GM12878 (cell line): Measurements from ENCODE around the gene ALG2. TPM values are rescaled to one million over a fixed set of nuclear protein-coding genes. Genes with fewer than 3 reads are reported as not detected.

Experiments
- ATAC-seq: fragments of 200-7000 bp; cut with Tn5 transposase; 3 replicates; pipeline ENCODE4 v1.9.1; 2020; ENCODE audit warnings: mild to moderate bottlenecking, moderate library complexity
- BruUV-seq: library from RNA; stranded (reverse); fragments of 400-500 nt; replicated peaks from 2 replicates; lab custom pipeline; 2021; lab: Mats Ljungman, UMichigan
- CTCF ChIA-PET: fragments of 300-600 bp; sonication (Branson Sonifier 250); formaldehyde crosslinking; extraction: SDS; loops from one replicate; lab custom pipeline; 2021; ENCODE audit warnings: inconsistent platforms; lab: Yijun Ruan, JAX
- POLR2A ChIA-PET: fragments of 350-600 bp; formaldehyde crosslinking; extraction: SDS; loops from one replicate; lab custom pipeline; 2021; ENCODE audit warnings: inconsistent platforms; lab: Charles Lee
- RAD21 ChIA-PET: fragments of 300-600 bp; sonication (Branson Sonifier 250); formaldehyde crosslinking; loops from one replicate; lab custom pipeline; 2023; ENCODE audit warnings: antibody characterized with exemption; ENCODE audit not compliant: unreplicated experiment; lab: Charles Lee
- SMC1A ChIA-PET: fragments of 300-600 bp; sonication (Branson Sonifier 250); formaldehyde crosslinking; loops from one replicate; lab custom pipeline; 2023; ENCODE audit not compliant: unreplicated experiment, uncharacterized antibody; lab: Charles Lee
- DNase-seq: peaks from one replicate; pipeline ENCODE4 v3.0.0-alpha.2; 2011; ENCODE audit warnings: low read depth, low spot score
- FAIRE-seq: peaks from 3 replicates; lab custom pipeline; 2011; peaks lifted over from hg19 to GRCh38; lab: Jason Lieb, UNC
- H2AFZ ChIP-seq: 2 replicates; pipeline ENCODE4 v1.6.0; 2011; ENCODE audit warnings: low read depth, low read length, control low read depth; ENCODE audit not compliant: control insufficient read depth
- H3K27ac ChIP-seq: 2 replicates; pipeline ENCODE4 v1.5.1; 2011; ENCODE audit warnings: control low read depth; ENCODE audit not compliant: control insufficient read depth, insufficient read depth
- H3K27me3 ChIP-seq, 2 experiments: replicated peaks in 1 of 2; 2 replicates each; pipeline versions ENCODE4 v1.6.0 to v1.6.1; 2011; ENCODE audit warnings: low read length in 1 of 2; ENCODE audit not compliant: control insufficient read depth in 2 of 2, insufficient read depth in 2 of 2
- H3K36me3 ChIP-seq, 2 experiments: 2 replicates each; pipeline ENCODE4 v1.5.1; 2011; ENCODE audit warnings: low read length in 1 of 2; ENCODE audit not compliant: control insufficient read depth in 2 of 2, insufficient read depth in 2 of 2
- H3K4me1 ChIP-seq: 2 replicates; pipeline ENCODE4 v1.6.1; 2011; ENCODE audit warnings: mild to moderate bottlenecking, low read length, moderate library complexity, mixed read lengths; ENCODE audit not compliant: control insufficient read depth, insufficient read depth
- H3K4me2 ChIP-seq: 2 replicates; pipeline ENCODE4 v1.6.0; 2011; ENCODE audit warnings: control low read depth; ENCODE audit not compliant: control insufficient read depth, insufficient read depth
- H3K4me3 ChIP-seq: fragments of 200-600 bp; sonication (generic); 2 replicates; pipeline ENCODE4 v1.5.1; 2016
- H3K79me2 ChIP-seq: 2 replicates; pipeline ENCODE4 v1.6.0; 2011; ENCODE audit warnings: low read length; ENCODE audit not compliant: control insufficient read depth, insufficient read depth
- H3K9ac ChIP-seq: 2 replicates; pipeline ENCODE4 v1.8.0; 2011; ENCODE audit warnings: low read length, control low read depth, mixed read lengths; ENCODE audit not compliant: control insufficient read depth, insufficient read depth
- H3K9me3 ChIP-seq: replicated peaks from 3 replicates; pipeline ENCODE4 v1.5.1; 2011; ENCODE audit warnings: mild to moderate bottlenecking, low read length; ENCODE audit not compliant: control insufficient read depth, insufficient read depth
- H4K20me1 ChIP-seq: 2 replicates; pipeline ENCODE4 v1.6.0; 2011; ENCODE audit not compliant: control insufficient read depth, insufficient read depth
- BCL3 ChIP-seq: IDR thresholded peaks from 2 replicates; pipeline ENCODE4 v1.6.1; 2011; ENCODE audit warnings: borderline replicate concordance, low read depth, mild to moderate bottlenecking, moderate library complexity, low read length; ENCODE audit not compliant: insufficient read depth, poor library complexity, severe bottlenecking
- CUX1 ChIP-seq: IDR thresholded peaks from 2 replicates; pipeline ENCODE4 v1.6.1; 2012; ENCODE audit warnings: improper control_type of control experiment, low read depth, low read length; ENCODE audit not compliant: insufficient replicate concordance
- JUND ChIP-seq: IDR thresholded peaks from 2 replicates; pipeline ENCODE4 v1.6.1; 2012; ENCODE audit warnings: low read depth, mild to moderate bottlenecking, low read length, improper control_type of control experiment, moderate library complexity
- MEF2B ChIP-seq: fragments of 450-650 bp; IDR thresholded peaks from 2 replicates; pipeline ENCODE4 v1.6.1; 2018; ENCODE audit warnings: mild to moderate bottlenecking, moderate library complexity; ENCODE audit not compliant: partially characterized antibody, poor library complexity, severe bottlenecking
- NFIC ChIP-seq: IDR thresholded peaks from 2 replicates; pipeline ENCODE4 v1.6.1; 2012; ENCODE audit warnings: low read depth, mild to moderate bottlenecking, inconsistent platforms, low read length, moderate library complexity
- NFXL1 ChIP-seq: fragments of 450-650 bp; IDR thresholded peaks from 2 replicates; pipeline ENCODE4 v1.6.1; 2017; ENCODE audit warnings: antibody characterized with exemption, mild to moderate bottlenecking, borderline replicate concordance
- NR2C2 ChIP-seq: IDR thresholded peaks from 2 replicates; pipeline ENCODE4 v1.6.1; 2011; ENCODE audit warnings: borderline replicate concordance, low read depth; ENCODE audit not compliant: control insufficient read depth, insufficient read length
- NR2F1 ChIP-seq: fragments of 450-650 bp; conservative IDR thresholded peaks from 2 replicates; pipeline ENCODE4 v1.6.1; 2017; ENCODE audit warnings: mild to moderate bottlenecking
- POLR2AphosphoS2 ChIP-seq: IDR thresholded peaks from 2 replicates; pipeline ENCODE4 v1.6.1; 2011; ENCODE audit warnings: low read depth, mild to moderate bottlenecking, low read length, improper control_type of control experiment, moderate library complexity
- RCOR1 ChIP-seq: conservative IDR thresholded peaks from 2 replicates; pipeline ENCODE4 v1.6.1; 2012; ENCODE audit warnings: low read depth, low read length, improper control_type of control experiment
- REST ChIP-seq: IDR thresholded peaks from 2 replicates; pipeline ENCODE4 v1.6.1; 2012; ENCODE audit warnings: mild to moderate bottlenecking, low read depth, low read length
- RFX5 ChIP-seq: IDR thresholded peaks from 2 replicates; pipeline ENCODE4 v1.6.1; 2011; ENCODE audit warnings: low read depth, low read length, improper control_type of control experiment
- SUZ12 ChIP-seq: fragments of 200-600 bp; sonication (generic); IDR thresholded peaks from one replicate; pipeline ENCODE4 v1.6.1; 2018; ENCODE audit warnings: antibody characterized with exemption, mild to moderate bottlenecking; ENCODE audit not compliant: unreplicated experiment
- ZBED1 ChIP-seq: IDR thresholded peaks from 2 replicates; pipeline ENCODE4 v1.6.1; 2016; ENCODE audit warnings: borderline replicate concordance
- WGBS: methylation state at CpG from one replicate; pipeline ENCODE4 v1.1.6; 2016; ENCODE audit warnings: low lambda C conversion rate; ENCODE audit not compliant: insufficient replicate concordance, insufficient coverage; ENCODE audit errors: missing lambda C conversion rate; 5-methylcytosine and 5-hydroxymethylcytosine counted together
- in situ Hi-C: fragments of 300-500 bp; cut with MboI; formaldehyde crosslinking; loops from 9 replicates; pipeline ENCODE4 v1.14.3; 2018; ENCODE audit warnings: mixed read lengths
- intact Hi-C: fragments of 100-400 bp; cut with micrococcal nuclease; formaldehyde crosslinking; loops from one replicate; pipeline ENCODE4 v1.14.2; 2022; ENCODE audit not compliant: unreplicated experiment
- polyA plus RNA-seq, 11 experiments: library from polyadenylated mRNA; depleted of rRNA in 4 of 11; unstranded in 6 of 11; stranded (reverse) in 5 of 11; fragments of >200 nt; fragmentation: Nextera tagmentation in 4 of 11; fragmentation: Illumina TruSeq in 1 of 11; extraction: Ambion mirVana in 4 of 11; extraction: Trizol in 1 of 11; gene quantifications; 1 replicate in 1 of 11; 2 replicates in 10 of 11; pipeline versions ENCODE4 v1.2.1 to v1.2.3, GENCODE V29; 2011 to 2016; ENCODE audit warnings: inconsistent platforms in 2 of 11, missing spikeins in 2 of 11, low read depth in 1 of 11
- total RNA-seq, 4 experiments: library from RNA; depleted of rRNA in 3 of 4; stranded (reverse); fragments of >200 nt in 3 of 4; fragmentation: Illumina TruSeq in 1 of 4; extraction: Trizol in 1 of 4; gene quantifications; 2 replicates each; pipeline versions ENCODE4 v1.2.1 to v1.2.3, GENCODE V29; 2013 to 2021

The ALG2 gene
- total and polyA plus RNA-seq, 10 of the 15 experiments (the other 5 are each of a cell fraction or from before 2014, with no cell fraction given), result 8.8 to 52.5 (median 38.6) TPM

GRCh38 chr9:99269416-99269815 is 47.7 kb upstream of the ALG2 start:
- POLR2A ChIA-PET, result no interaction called here
- no peak overlapping the region for H3K27ac ChIP-seq
- no peak for ATAC-seq
- no peaks in the 10 kb centered on the region for H4K20me1 ChIP-seq
- H3K79me2 ChIP-seq, result no peaks in the 10 kb centered on the region
- SMC1A ChIA-PET, result interaction anchor here (1.0 to 1.4 kb wide), 2 partner anchors 18 to 36 kb away, joined by 3 to 4 read pairs; no protein-coding TSS in a partner anchor
- RAD21 ChIA-PET, result interaction anchor here (2.0 kb wide), 1 partner anchor 84 kb away, joined by 12 read pairs; no protein-coding TSS in a partner anchor
- no peaks in the 10 kb centered on the region for H3K27me3 ChIP-seq
- H3K4me1 ChIP-seq, result peaks cover 32% of the 10 kb centered on the region
- H3K4me3 ChIP-seq, result no peak overlapping the region
- DNase-seq, result no peak
- no TSS peak for BruUV-seq
- CTCF ChIA-PET, result interaction anchor here (1.2 to 2.1 kb wide), 3 partner anchors 11 to 38 kb away, joined by 3 to 8 read pairs (median 3); no protein-coding TSS in a partner anchor
- no peak for FAIRE-seq
- H2AFZ ChIP-seq, result no peak overlapping the region
- H3K9me3 ChIP-seq, result no peaks in the 10 kb centered on the region
- no peak overlapping the region for H3K9ac ChIP-seq
- WGBS, result 58% methylated on average over 3 of the region's 3 CpGs
- H3K4me2 ChIP-seq, result no peak overlapping the region
- intact Hi-C loops (loop anchor here (5.0 kb wide), 2 partner anchors 538 to 553 kb away; partner anchors contain the start of gene NR4A3), in situ Hi-C loops (no loop called here)
- no peaks in the 10 kb centered on the region for H3K36me3 ChIP-seq
- TF ChIP-seq RFX5 (no peak), ZBED1 (no peak), RCOR1 (no peak), NR2C2 (no peak), REST (no peak), POLR2AphosphoS2 (no peak), JUND (no peak), NR2F1 (no peak), SUZ12 (no peak), NFXL1 (no peak), CUX1 (no peak), MEF2B (no peak), BCL3 (no peak), NFIC (no peak)
